ENCODE results near the gene CYP46A1. TPM values are rescaled to one million over a fixed set of nuclear protein-coding genes. Genes with fewer than 3 reads are reported as not detected.

CYP46A1 gene
- total and polyA plus RNA-seq, 8 donors, result 1.2 to 6.8 (median 5.5) TPM

GRCh38 chr14:99744199-99744872, 60.2 kb downstream of the CYP46A1 start:
- peaks cover 0 to 22% of the 10 kb centered on the region in 2 donors for H3K4me1 ChIP-seq
- no peak overlapping the region for H3K4me3 ChIP-seq
- H3K27me3 ChIP-seq, result peaks cover 0 to 10% of the 10 kb centered on the region in 2 donors
- H3K27ac ChIP-seq, result no peak overlapping the region
- DNase-seq (peak in 1 of 4 donors; percentile 9), ATAC-seq (no peak)
- H3K36me3 ChIP-seq, result no peaks in the 10 kb centered on the region
- intact Hi-C loops (cut with DNase I), result no loop called here
- TF ChIP-seq CTCF (IDR thresholded peaks at IDR 0.05), result no peak
- H3K9me3 ChIP-seq, result no peaks in the 10 kb centered on the region

- no peaks in the 10 kb centered on the region for H3K9me3 ChIP-seq
- no peak for TF ChIP-seq CTCF (IDR thresholded peaks at IDR 0.05)
- peaks cover 0 to 22% of the 10 kb centered on the region in 2 donors for H3K4me1 ChIP-seq
- intact Hi-C loops (cut with DNase I), result no loop called here
- H3K27ac ChIP-seq, result peak overlapping the region in 1 of 2 donors; percentile 39
- DNase-seq (no peak), ATAC-seq (no peak)
- H3K36me3 ChIP-seq, result no peaks in the 10 kb centered on the region
- peaks cover 0 to 10% of the 10 kb centered on the region in 2 donors for H3K27me3 ChIP-seq
- no peak overlapping the region for H3K4me3 ChIP-seq
Observed at GRCh38 chr14:99744873-99745224, 60.8 kb downstream of the CYP46A1 start.

GRCh38 chr14:99745307-99745951, 61.3 kb downstream of the CYP46A1 start:
- TF ChIP-seq CTCF (IDR thresholded peaks at IDR 0.05), result no peak
- ATAC-seq (peak; percentile 46), DNase-seq (no peak)
- no peaks in the 10 kb centered on the region for H3K36me3 ChIP-seq
- peaks cover 0 to 10% of the 10 kb centered on the region in 2 donors for H3K27me3 ChIP-seq
- H3K4me3 ChIP-seq, result no peak overlapping the region
- H3K4me1 ChIP-seq, result peaks cover 0 to 22% of the 10 kb centered on the region in 2 donors
- H3K27ac ChIP-seq, result peak overlapping the region; percentile 33 to 39
- no peaks in the 10 kb centered on the region for H3K9me3 ChIP-seq
- intact Hi-C loops (cut with DNase I), result no loop called here

GRCh38 chr14:99747167-99747566, 63.1 kb downstream of the CYP46A1 start:
- ATAC-seq, result no peak

More at GRCh38 chr14:99747167-99747566, 63.1 kb downstream of the CYP46A1 start:
- H3K4me3 ChIP-seq, result no peak overlapping the region
- H3K4me1 ChIP-seq, result peaks cover under 1 to 23% of the 10 kb centered on the region in 2 donors
- no peaks in the 10 kb centered on the region for H3K9me3 ChIP-seq
- no peak for TF ChIP-seq CTCF (IDR thresholded peaks at IDR 0.05)
- no peak for DNase-seq
- H3K27ac ChIP-seq, result peak overlapping the region in 1 of 2 donors; percentile 33
- intact Hi-C loops (cut with DNase I), result no loop called here
- no peaks in the 10 kb centered on the region for H3K36me3 ChIP-seq
- H3K27me3 ChIP-seq, result peaks cover 0 to 14% of the 10 kb centered on the region in 2 donors
